GM23338 (cell line): ENCODE results near the gene PGP. TPM values are rescaled to one million over a fixed set of nuclear protein-coding genes. Genes with fewer than 3 reads are reported as not detected.

Source experiments
- ATAC-seq: fragments of 200-7000 bp; cut with Tn5 transposase; 3 replicates; pipeline ENCODE4 v1.9.1; 2020
- DNase-seq: peaks from one replicate; pipeline ENCODE4 v3.0.0-alpha.2; 2015; ENCODE audit warnings: low spot score
- H2AFZ ChIP-seq: fragments of 200-600 bp; sonication (generic); 2 replicates; pipeline ENCODE4 v1.8.0; 2016; ENCODE audit warnings: antibody characterized with exemption, mild to moderate bottlenecking, moderate library complexity
- H3F3A ChIP-seq: fragments of 200-600 bp; sonication (generic); replicated peaks from 2 replicates; pipeline ENCODE4 v1.8.0; 2017; ENCODE audit warnings: antibody characterized with exemption, mixed run types, low read depth
- H3K27ac ChIP-seq: fragments of 200-600 bp; sonication (generic); 2 replicates; pipeline ENCODE4 v1.6.1; 2016; ENCODE audit warnings: low read depth
- H3K27me3 ChIP-seq: fragments of 200-600 bp; sonication (generic); 2 replicates; pipeline ENCODE4 v1.8.0; 2016; ENCODE audit warnings: mild to moderate bottlenecking, mixed run types, moderate library complexity; ENCODE audit not compliant: insufficient read depth
- H3K36me3 ChIP-seq: fragments of 200-600 bp; sonication (generic); 2 replicates; pipeline ENCODE4 v1.8.0; 2016; ENCODE audit warnings: mild to moderate bottlenecking; ENCODE audit not compliant: insufficient read depth
- H3K4me1 ChIP-seq: fragments of 200-600 bp; sonication (generic); 2 replicates; pipeline ENCODE4 v1.8.0; 2016; ENCODE audit warnings: mild to moderate bottlenecking, moderate library complexity; ENCODE audit not compliant: insufficient read depth
- H3K4me2 ChIP-seq: fragments of 200-600 bp; sonication (generic); 2 replicates; pipeline ENCODE4 v1.7.1; 2017; ENCODE audit warnings: mixed run types
- H3K4me3 ChIP-seq: fragments of 200-600 bp; sonication (generic); 2 replicates; pipeline ENCODE4 v1.6.1; 2016; ENCODE audit warnings: mixed run types
- H3K79me2 ChIP-seq: fragments of 200-600 bp; sonication (generic); replicated peaks from 2 replicates; pipeline ENCODE4 v1.8.0; 2017; ENCODE audit warnings: mild to moderate bottlenecking; ENCODE audit not compliant: insufficient read depth
- H3K9me2 ChIP-seq: fragments of 200-600 bp; sonication (generic); 2 replicates; pipeline ENCODE4 v1.8.0; 2017; ENCODE audit not compliant: insufficient read depth
- H4K20me1 ChIP-seq: fragments of 200-600 bp; sonication (generic); replicated peaks from 2 replicates; pipeline ENCODE4 v1.8.0; 2017; ENCODE audit warnings: mild to moderate bottlenecking; ENCODE audit not compliant: insufficient read depth
- H3K27ac Mint-ChIP-seq: 2 replicates; pipeline ENCODE4 v1.8.0; 2020; ENCODE audit warnings: inconsistent platforms, mild to moderate bottlenecking, moderate library complexity, mixed read lengths
- H3K27me3 Mint-ChIP-seq: 3 replicates; pipeline ENCODE4 v1.8.0; 2022; ENCODE audit warnings: low read depth, mild to moderate bottlenecking, moderate library complexity, mixed read lengths, inconsistent platforms; ENCODE audit not compliant: insufficient read depth, poor library complexity
- H3K36me3 Mint-ChIP-seq: 3 replicates; pipeline ENCODE4 v1.8.0; 2021; ENCODE audit warnings: low read depth, mild to moderate bottlenecking, inconsistent platforms, moderate library complexity, mixed read lengths
- H3K4me1 Mint-ChIP-seq: 3 replicates; pipeline ENCODE4 v1.8.0; 2020; ENCODE audit warnings: mild to moderate bottlenecking, inconsistent platforms, mixed read lengths
- H3K4me3 Mint-ChIP-seq: 3 replicates; pipeline ENCODE4 v1.8.0; 2021; ENCODE audit warnings: moderate library complexity, mild to moderate bottlenecking, inconsistent platforms, mixed read lengths
- H3K9me3 Mint-ChIP-seq: 3 replicates; pipeline ENCODE4 v1.8.0; 2020; ENCODE audit warnings: moderate library complexity, mild to moderate bottlenecking, inconsistent platforms, mixed read lengths
- CREB1 ChIP-seq: fragments of 250-450 bp; sonication (Bioruptor Pico); IDR thresholded peaks from 2 replicates; pipeline ENCODE4 v1.5.0; 2020; ENCODE audit warnings: low read depth, mild to moderate bottlenecking, moderate library complexity
- CTCF ChIP-seq, 2 experiments: fragments of 200-600 bp in 1 of 2; sonication (generic) in 1 of 2; conservative IDR thresholded peaks; 2 replicates each; pipeline versions ENCODE4 v1.5.1 to v1.6.1; 2016 to 2017; ENCODE audit warnings: antibody characterized with exemption in 2 of 2, low read depth in 2 of 2, mild to moderate bottlenecking in 2 of 2, moderate library complexity in 1 of 2
- EZH2 ChIP-seq: fragments of 200-600 bp; sonication (generic); IDR thresholded peaks from one replicate; pipeline ENCODE4 v1.8.0; 2017; ENCODE audit warnings: antibody characterized with exemption, mild to moderate bottlenecking, low read depth; ENCODE audit not compliant: unreplicated experiment
- EZH2phosphoT487 ChIP-seq: fragments of 200-600 bp; sonication (generic); IDR thresholded peaks from one replicate; pipeline ENCODE4 v1.8.1; 2018; ENCODE audit warnings: antibody characterized with exemption; ENCODE audit not compliant: unreplicated experiment
- JUNB ChIP-seq: IDR thresholded peaks from one replicate; pipeline ENCODE4 v1.6.1; 2016; ENCODE audit warnings: antibody characterized with exemption; ENCODE audit not compliant: unreplicated experiment
- NANOG ChIP-seq: IDR thresholded peaks from 2 replicates; pipeline ENCODE4 v1.6.1; 2016; ENCODE audit warnings: antibody characterized with exemption, borderline replicate concordance
- POLR2AphosphoS5 ChIP-seq: IDR thresholded peaks from 2 replicates; pipeline ENCODE4 v1.6.1; 2016; ENCODE audit warnings: antibody characterized with exemption, low read depth
- REST ChIP-seq: IDR thresholded peaks from one replicate; pipeline ENCODE4 v1.6.1; 2018; ENCODE audit warnings: antibody characterized with exemption; ENCODE audit not compliant: unreplicated experiment
- ZNF114 ChIP-seq: fragments of 250-450 bp; sonication (Bioruptor Pico); IDR thresholded peaks from 2 replicates; pipeline ENCODE4 v1.5.0; 2020; ENCODE audit warnings: mild to moderate bottlenecking, moderate library complexity
- ZNF331 ChIP-seq: fragments of 250-450 bp; sonication (Bioruptor Pico); IDR thresholded peaks from 2 replicates; pipeline ENCODE4 v1.5.0; 2020; ENCODE audit warnings: low read depth, mild to moderate bottlenecking, moderate library complexity
- polyA plus RNA-seq: library from polyadenylated mRNA; unstranded; fragments of >200 nt; fragmentation: Nextera tagmentation; extraction: Ambion mirVana; gene quantifications from 2 replicates; pipeline ENCODE4 v1.2.1, GENCODE V29; 2016
- total RNA-seq: library from RNA; depleted of rRNA; stranded (reverse); fragments of >200 nt; shearing (Covaris generic); gene quantifications from 2 replicates; pipeline ENCODE4 v1.2.3, GENCODE V29; 2014
- TF ChIP-seq, protein P1 (sequence below): fragments of 250-450 bp; sonication (Bioruptor Pico); IDR thresholded peaks from 2 replicates; pipeline ENCODE4 v1.5.0; 2020; ENCODE audit warnings: mild to moderate bottlenecking, moderate library complexity
- TF ChIP-seq, protein P2 (sequence below): IDR thresholded peaks from 2 replicates; pipeline ENCODE4 v1.6.1; 2016; ENCODE audit warnings: antibody characterized with exemption

PGP gene
- total and polyA plus RNA-seq, 2 experiments from 2014 or later = 44.4 to 80.3 TPM

DNA sequence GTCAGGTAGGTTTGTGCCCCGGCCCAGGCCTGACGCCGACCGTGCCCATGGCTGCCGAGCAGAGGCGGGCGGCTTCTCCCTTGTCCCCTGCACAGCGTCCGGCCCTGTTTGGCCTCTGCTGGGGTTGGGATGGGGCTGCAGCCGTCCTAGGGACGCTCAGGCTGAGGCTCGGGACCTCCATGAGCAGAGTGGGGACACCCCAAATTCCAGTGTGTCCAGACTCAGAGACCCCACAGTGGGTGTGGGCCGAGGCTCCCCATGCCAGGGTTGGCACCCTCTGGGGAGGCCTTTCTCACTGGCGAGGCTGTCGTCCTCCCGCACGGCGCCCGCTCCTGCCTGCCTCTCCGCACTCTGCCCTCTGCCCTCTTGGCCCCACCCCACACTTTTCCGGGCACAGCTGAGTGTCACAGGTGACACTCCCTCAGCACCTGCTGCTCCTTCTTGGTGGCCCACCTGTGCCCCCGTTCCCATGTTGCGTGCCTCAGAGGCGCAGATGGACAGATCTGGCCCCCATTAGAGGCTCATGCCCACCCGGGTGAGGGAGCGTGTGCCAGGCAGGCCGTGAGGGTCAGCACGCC, 43.0 kb downstream of the PGP start:
- ATAC-seq = no peak
- DNase-seq = no peak
- H3K4me2 ChIP-seq = no peak overlapping the region
- Mint-ChIP-seq H3K4me3 (no peak overlapping the region), H3K27me3 (peaks cover 9% of the 10 kb centered on the region), H3K27ac (peak overlapping the region; percentile 36; the same call in 1 of the 2 replicates), H3K4me1 (peaks cover 2% of the 10 kb centered on the region; the same call in 2 of the 3 replicates), H3K36me3 (peaks cover 34% of the 10 kb centered on the region), H3K9me3 (no peaks in the 10 kb centered on the region)
- H2AFZ ChIP-seq = no peak overlapping the region
- H3K9me2 ChIP-seq = no peaks in the 10 kb centered on the region
- H3K4me3 ChIP-seq = no peak overlapping the region
- no peaks in the 10 kb centered on the region; the same call in 1 of the 2 replicates for H3K36me3 ChIP-seq
- no peaks in the 10 kb centered on the region; the same call in none of the 2 replicates for H3K79me2 ChIP-seq
- TF ChIP-seq REST (no peak), JUNB (no peak), EZH2 (no peak), ZNF114 (CRISPR knock-in tag) (no peak), NANOG (no peak), CTCF (conservative IDR thresholded peaks at IDR 0.05; ENCODE audit: low read depth in 2 of 2) (no peak), ZNF331 (CRISPR knock-in tag) (no peak), POLR2AphosphoS5 (no peak), EZH2phosphoT487 (no peak), CREB1 (CRISPR knock-in tag) (no peak)
- TF ChIP-seq, protein P1, sequence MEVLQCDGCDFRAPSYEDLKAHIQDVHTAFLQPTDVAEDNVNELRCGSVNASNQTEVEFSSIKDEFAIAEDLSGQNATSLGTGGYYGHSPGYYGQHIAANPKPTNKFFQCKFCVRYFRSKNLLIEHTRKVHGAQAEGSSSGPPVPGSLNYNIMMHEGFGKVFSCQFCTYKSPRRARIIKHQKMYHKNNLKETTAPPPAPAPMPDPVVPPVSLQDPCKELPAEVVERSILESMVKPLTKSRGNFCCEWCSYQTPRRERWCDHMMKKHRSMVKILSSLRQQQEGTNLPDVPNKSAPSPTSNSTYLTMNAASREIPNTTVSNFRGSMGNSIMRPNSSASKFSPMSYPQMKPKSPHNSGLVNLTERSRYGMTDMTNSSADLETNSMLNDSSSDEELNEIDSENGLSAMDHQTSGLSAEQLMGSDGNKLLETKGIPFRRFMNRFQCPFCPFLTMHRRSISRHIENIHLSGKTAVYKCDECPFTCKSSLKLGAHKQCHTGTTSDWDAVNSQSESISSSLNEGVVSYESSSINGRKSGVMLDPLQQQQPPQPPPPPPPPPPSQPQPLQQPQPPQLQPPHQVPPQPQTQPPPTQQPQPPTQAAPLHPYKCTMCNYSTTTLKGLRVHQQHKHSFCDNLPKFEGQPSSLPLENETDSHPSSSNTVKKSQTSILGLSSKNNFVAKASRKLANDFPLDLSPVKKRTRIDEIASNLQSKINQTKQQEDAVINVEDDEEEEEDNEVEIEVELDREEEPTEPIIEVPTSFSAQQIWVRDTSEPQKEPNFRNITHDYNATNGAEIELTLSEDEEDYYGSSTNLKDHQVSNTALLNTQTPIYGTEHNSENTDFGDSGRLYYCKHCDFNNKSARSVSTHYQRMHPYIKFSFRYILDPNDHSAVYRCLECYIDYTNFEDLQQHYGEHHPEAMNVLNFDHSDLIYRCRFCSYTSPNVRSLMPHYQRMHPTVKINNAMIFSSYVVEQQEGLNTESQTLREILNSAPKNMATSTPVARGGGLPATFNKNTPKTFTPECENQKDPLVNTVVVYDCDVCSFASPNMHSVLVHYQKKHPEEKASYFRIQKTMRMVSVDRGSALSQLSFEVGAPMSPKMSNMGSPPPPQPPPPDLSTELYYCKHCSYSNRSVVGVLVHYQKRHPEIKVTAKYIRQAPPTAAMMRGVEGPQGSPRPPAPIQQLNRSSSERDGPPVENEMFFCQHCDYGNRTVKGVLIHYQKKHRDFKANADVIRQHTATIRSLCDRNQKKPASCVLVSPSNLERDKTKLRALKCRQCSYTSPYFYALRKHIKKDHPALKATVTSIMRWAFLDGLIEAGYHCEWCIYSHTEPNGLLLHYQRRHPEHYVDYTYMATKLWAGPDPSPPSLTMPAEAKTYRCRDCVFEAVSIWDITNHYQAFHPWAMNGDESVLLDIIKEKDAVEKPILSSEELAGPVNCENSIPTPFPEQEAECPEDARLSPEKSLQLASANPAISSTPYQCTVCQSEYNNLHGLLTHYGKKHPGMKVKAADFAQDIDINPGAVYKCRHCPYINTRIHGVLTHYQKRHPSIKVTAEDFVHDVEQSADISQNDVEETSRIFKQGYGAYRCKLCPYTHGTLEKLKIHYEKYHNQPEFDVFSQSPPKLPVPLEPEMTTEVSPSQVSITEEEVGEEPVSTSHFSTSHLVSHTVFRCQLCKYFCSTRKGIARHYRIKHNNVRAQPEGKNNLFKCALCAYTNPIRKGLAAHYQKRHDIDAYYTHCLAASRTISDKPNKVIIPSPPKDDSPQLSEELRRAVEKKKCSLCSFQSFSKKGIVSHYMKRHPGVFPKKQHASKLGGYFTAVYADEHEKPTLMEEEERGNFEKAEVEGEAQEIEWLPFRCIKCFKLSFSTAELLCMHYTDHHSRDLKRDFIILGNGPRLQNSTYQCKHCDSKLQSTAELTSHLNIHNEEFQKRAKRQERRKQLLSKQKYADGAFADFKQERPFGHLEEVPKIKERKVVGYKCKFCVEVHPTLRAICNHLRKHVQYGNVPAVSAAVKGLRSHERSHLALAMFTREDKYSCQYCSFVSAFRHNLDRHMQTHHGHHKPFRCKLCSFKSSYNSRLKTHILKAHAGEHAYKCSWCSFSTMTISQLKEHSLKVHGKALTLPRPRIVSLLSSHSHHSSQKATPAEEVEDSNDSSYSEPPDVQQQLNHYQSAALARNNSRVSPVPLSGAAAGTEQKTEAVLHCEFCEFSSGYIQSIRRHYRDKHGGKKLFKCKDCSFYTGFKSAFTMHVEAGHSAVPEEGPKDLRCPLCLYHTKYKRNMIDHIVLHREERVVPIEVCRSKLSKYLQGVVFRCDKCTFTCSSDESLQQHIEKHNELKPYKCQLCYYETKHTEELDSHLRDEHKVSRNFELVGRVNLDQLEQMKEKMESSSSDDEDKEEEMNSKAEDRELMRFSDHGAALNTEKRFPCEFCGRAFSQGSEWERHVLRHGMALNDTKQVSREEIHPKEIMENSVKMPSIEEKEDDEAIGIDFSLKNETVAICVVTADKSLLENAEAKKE = no peak
- TF ChIP-seq, protein P2, sequence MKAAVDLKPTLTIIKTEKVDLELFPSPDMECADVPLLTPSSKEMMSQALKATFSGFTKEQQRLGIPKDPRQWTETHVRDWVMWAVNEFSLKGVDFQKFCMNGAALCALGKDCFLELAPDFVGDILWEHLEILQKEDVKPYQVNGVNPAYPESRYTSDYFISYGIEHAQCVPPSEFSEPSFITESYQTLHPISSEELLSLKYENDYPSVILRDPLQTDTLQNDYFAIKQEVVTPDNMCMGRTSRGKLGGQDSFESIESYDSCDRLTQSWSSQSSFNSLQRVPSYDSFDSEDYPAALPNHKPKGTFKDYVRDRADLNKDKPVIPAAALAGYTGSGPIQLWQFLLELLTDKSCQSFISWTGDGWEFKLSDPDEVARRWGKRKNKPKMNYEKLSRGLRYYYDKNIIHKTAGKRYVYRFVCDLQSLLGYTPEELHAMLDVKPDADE = no peak
- peaks cover 12% of the 10 kb centered on the region; the same call in 1 of the 2 replicates for H3F3A ChIP-seq
- H3K27me3 ChIP-seq = no peaks in the 10 kb centered on the region
- H3K27ac ChIP-seq = no peak overlapping the region
- H3K4me1 ChIP-seq = no peaks in the 10 kb centered on the region
- no peaks in the 10 kb centered on the region; the same call in 1 of the 2 replicates for H4K20me1 ChIP-seq
